Keratinocyte (primary cell): ENCODE measurements around the gene SLC9A6. TPM values are rescaled to one million over a fixed set of nuclear protein-coding genes. Genes with fewer than 3 reads are reported as not detected.

Experiments
- DNase-seq: peaks from one replicate; pipeline ENCODE4 v3.0.0-alpha.2; 2011; ENCODE audit warnings: low read depth, missing footprints, low spot score
- FAIRE-seq: peaks from 2 replicates; lab custom pipeline; 2011; peaks lifted over from hg19 to GRCh38; lab: Jason Lieb, UNC
- H2AFZ ChIP-seq: 2 replicates; pipeline ENCODE4 v1.6.0; 2012; ENCODE audit warnings: low read length, control low read depth, inconsistent platforms; ENCODE audit not compliant: control insufficient read depth
- H3K27ac ChIP-seq: 2 replicates; pipeline ENCODE4 v1.5.1; 2011; ENCODE audit warnings: low read length; ENCODE audit not compliant: control insufficient read depth, insufficient read depth
- H3K27me3 ChIP-seq: 3 replicates; pipeline ENCODE4 v1.6.0; 2011; ENCODE audit warnings: low read length; ENCODE audit not compliant: control insufficient read depth, insufficient read depth; ENCODE audit errors: extremely low read depth
- H3K36me3 ChIP-seq, 2 experiments: 2 replicates in 1 of 2; 3 replicates in 1 of 2; pipeline ENCODE4 v1.5.1; 2011; ENCODE audit warnings: low read length in 2 of 2, mild to moderate bottlenecking in 1 of 2; ENCODE audit not compliant: control insufficient read depth in 2 of 2, insufficient read depth in 2 of 2; ENCODE audit errors: extremely low read depth in 1 of 2
- H3K4me1 ChIP-seq: 3 replicates; pipeline ENCODE4 v1.5.1; 2011; ENCODE audit warnings: low read length; ENCODE audit not compliant: control insufficient read depth, insufficient read depth; ENCODE audit errors: extremely low read depth
- H3K4me2 ChIP-seq: 3 replicates; pipeline ENCODE4 v1.6.0; 2011; ENCODE audit warnings: low read depth, low read length; ENCODE audit not compliant: control insufficient read depth, insufficient read depth; ENCODE audit errors: extremely low read depth
- H3K4me3 ChIP-seq, 3 experiments: fragments of 200-600 bp in 1 of 3; sonication (generic) in 1 of 3; 2 replicates in 2 of 3; 3 replicates in 1 of 3; pipeline ENCODE4 v1.5.1; 2011 to 2016; ENCODE audit warnings: low read length in 3 of 3, mild to moderate bottlenecking in 3 of 3, control low read depth in 2 of 3, inconsistent platforms in 1 of 3, low read depth in 1 of 3, mixed read lengths in 1 of 3, mixed run types in 1 of 3, moderate library complexity in 1 of 3; ENCODE audit not compliant: control insufficient read depth in 2 of 3, insufficient read depth in 2 of 3; ENCODE audit errors: extremely low read depth in 1 of 3
- H3K79me2 ChIP-seq: 2 replicates; pipeline ENCODE4 v1.6.0; 2012; ENCODE audit warnings: low read length; ENCODE audit not compliant: control insufficient read depth, insufficient read depth
- H3K9ac ChIP-seq: 3 replicates; pipeline ENCODE4 v1.6.0; 2011; ENCODE audit warnings: low read length; ENCODE audit not compliant: control insufficient read depth, insufficient read depth; ENCODE audit errors: extremely low read depth
- H3K9me1 ChIP-seq: 3 replicates; pipeline ENCODE4 v1.6.0; 2011; ENCODE audit warnings: low read length; ENCODE audit not compliant: control insufficient read depth, insufficient read depth; ENCODE audit errors: extremely low read depth
- H3K9me3 ChIP-seq: 2 replicates; pipeline ENCODE4 v1.5.1; 2012; ENCODE audit warnings: low read depth, low read length; ENCODE audit not compliant: control insufficient read depth
- H4K20me1 ChIP-seq: 3 replicates; pipeline ENCODE4 v1.6.0; 2011; ENCODE audit warnings: low read length; ENCODE audit not compliant: control insufficient read depth, insufficient read depth; ENCODE audit errors: extremely low read depth
- CTCF ChIP-seq, 3 experiments: IDR thresholded peaks in 1 of 3; conservative IDR thresholded peaks in 1 of 3; optimal IDR thresholded peaks in 1 of 3; 2 replicates in 2 of 3; 3 replicates in 1 of 3; pipeline versions ENCODE3 to v1.5.1; 2011; ENCODE audit warnings: low read length in 3 of 3, mild to moderate bottlenecking in 3 of 3, moderate library complexity in 2 of 3, control low read depth in 1 of 3, inconsistent platforms in 1 of 3; ENCODE audit not compliant: insufficient read depth in 2 of 3; ENCODE audit errors: extremely low read depth in 1 of 3
- EZH2 ChIP-seq: IDR thresholded peaks from one replicate; pipeline ENCODE4 v1.6.1; 2012; ENCODE audit warnings: inconsistent platforms, mild to moderate bottlenecking, low read length, moderate library complexity
- dilution Hi-C: fragments of 300-500 bp; cut with MboI; formaldehyde crosslinking; loops from one replicate; pipeline ENCODE4 v1.7.0; 2020; ENCODE audit warnings: low sequenced_read_pairs; ENCODE audit not compliant: extremely low pct_ligation_motif_present
- polyA plus RNA-seq, 5 experiments: library from polyadenylated mRNA; depleted of rRNA in 3 of 5; stranded (reverse) in 3 of 5; stranded (forward) in 1 of 5; unstranded in 1 of 5; fragments of >200 nt; gene quantifications; 1 replicate in 1 of 5; 2 replicates in 3 of 5; 3 replicates in 1 of 5; pipeline versions ENCODE4 v1.2.1 to v1.2.3, GENCODE V29; 2011 to 2012; ENCODE audit warnings: missing spikeins in 2 of 5, low read depth in 1 of 5, low replicate concordance in 1 of 5

Gene SLC9A6
- polyA plus RNA-seq, 1 donor (not counting 4 experiments of a cell fraction or from before 2014, with no cell fraction given): 17.4 TPM

- FAIRE-seq: no peak
- Histone ChIP-seq H3K4me1 (peaks cover 9% of the 10 kb centered on the region), H3K36me3 (no peaks in the 10 kb centered on the region), H3K27ac (no peak overlapping the region), H4K20me1 (no peaks in the 10 kb centered on the region), H3K4me2 (no peak overlapping the region), H3K79me2 (peaks cover 25% of the 10 kb centered on the region), H2AFZ (no peak overlapping the region), H3K27me3 (no peaks in the 10 kb centered on the region), H3K9me1 (no peaks in the 10 kb centered on the region), H3K4me3 (no peak overlapping the region), H3K9ac (no peak overlapping the region), H3K9me3 (no peaks in the 10 kb centered on the region)
- TF ChIP-seq EZH2 (no peak), CTCF (optimal IDR thresholded peaks at IDR 0.05 in 1 of 3, IDR thresholded peaks at IDR 0.05 in 1 of 3, conservative IDR thresholded peaks at IDR 0.05 in 1 of 3; ENCODE audit: extremely low read depth in 1 of 3, insufficient read depth in 2 of 3, low read length in 3 of 3) (no peak)
- dilution Hi-C loops: no loop called here
- DNase-seq: no peak
Observed at GRCh38 chrX:135975421-135975820, 9.8 kb upstream of the SLC9A6 start.

GRCh38 chrX:135977611-135978010 is 7.6 kb upstream of the SLC9A6 start:
- H3K9me3 ChIP-seq: no peaks in the 10 kb centered on the region
- H3K4me3 ChIP-seq: no peak overlapping the region
- peaks cover 8% of the 10 kb centered on the region for H3K79me2 ChIP-seq
- H3K9ac ChIP-seq: no peak overlapping the region
- DNase-seq: no peak
- no peaks in the 10 kb centered on the region for H3K27me3 ChIP-seq
- no peak overlapping the region for H3K27ac ChIP-seq
- TF ChIP-seq EZH2: no peak
- no peak for TF ChIP-seq CTCF (optimal IDR thresholded peaks at IDR 0.05 in 1 of 3, IDR thresholded peaks at IDR 0.05 in 1 of 3, conservative IDR thresholded peaks at IDR 0.05 in 1 of 3; ENCODE audit: extremely low read depth in 1 of 3, insufficient read depth in 2 of 3, low read length in 3 of 3)
- H4K20me1 ChIP-seq: no peaks in the 10 kb centered on the region
- no peaks in the 10 kb centered on the region for H3K9me1 ChIP-seq
- H3K36me3 ChIP-seq: no peaks in the 10 kb centered on the region
- FAIRE-seq: no peak
- H3K4me2 ChIP-seq: no peak overlapping the region
- H3K4me1 ChIP-seq: peaks cover 2% of the 10 kb centered on the region
- H2AFZ ChIP-seq: no peak overlapping the region
- dilution Hi-C loops: no loop called here
